CD14-positive monocyte (primary cell): ENCODE data around the gene AP3D1. TPM values are rescaled to one million over a fixed set of nuclear protein-coding genes. Genes with fewer than 3 reads are reported as not detected.

Experiments
- DNase-seq, 3 donors: peaks; one replicate each; pipeline ENCODE4 v3.0.0-alpha.2; 2011 to 2022
- H2AFZ ChIP-seq: 2 replicates; pipeline ENCODE4 v1.6.0; 2012; ENCODE audit warnings: mild to moderate bottlenecking, low read depth, low read length, inconsistent platforms; ENCODE audit not compliant: insufficient read depth, poor library complexity, severe bottlenecking
- H3K27ac ChIP-seq, 2 donors: 1 replicate in 1 of 2; 2 replicates in 1 of 2; pipeline ENCODE4 v1.5.1; 2012 to 2013; ENCODE audit warnings: low read length in 2 of 2, control low read depth in 1 of 2, inconsistent platforms in 1 of 2, low read depth in 1 of 2, mild to moderate bottlenecking in 1 of 2
- H3K27me3 ChIP-seq, 2 donors: one replicate each; pipeline versions ENCODE4 v1.6.0 to v1.6.1; 2011 to 2013; ENCODE audit warnings: low read length in 2 of 2; ENCODE audit not compliant: control insufficient read depth in 2 of 2, insufficient read depth in 2 of 2
- H3K36me3 ChIP-seq, 2 donors: replicated peaks in 1 of 2; 1 replicate in 1 of 2; 2 replicates in 1 of 2; pipeline versions ENCODE4 v1.5.1 to v1.6.1; 2012 to 2013; ENCODE audit warnings: low read length in 2 of 2, control low read depth in 1 of 2, inconsistent platforms in 1 of 2, mild to moderate bottlenecking in 1 of 2; ENCODE audit not compliant: insufficient read depth in 2 of 2, control insufficient read depth in 1 of 2
- H3K4me1 ChIP-seq, 2 donors: 1 replicate in 1 of 2; 2 replicates in 1 of 2; pipeline versions ENCODE4 v1.5.1 to v1.6.1; 2012 to 2013; ENCODE audit warnings: low read length in 2 of 2, control low read depth in 1 of 2, inconsistent platforms in 1 of 2, mild to moderate bottlenecking in 1 of 2, moderate library complexity in 1 of 2; ENCODE audit not compliant: insufficient read depth in 2 of 2, control insufficient read depth in 1 of 2
- H3K4me2 ChIP-seq: replicated peaks from 2 replicates; pipeline ENCODE3; 2012; ENCODE audit warnings: low read length, moderate library complexity, mild to moderate bottlenecking; ENCODE audit not compliant: poor library complexity, severe bottlenecking; ENCODE audit errors: extremely low read depth
- H3K4me3 ChIP-seq, 3 experiments: fragments of 200-600 bp in 1 of 3; sonication (generic) in 1 of 3; replicated peaks in 1 of 3; 1 replicate in 2 of 3; 2 replicates in 1 of 3; pipeline ENCODE4 v1.5.1; 2011 to 2013; ENCODE audit warnings: low read length in 3 of 3, mild to moderate bottlenecking in 3 of 3, control low read depth in 2 of 3, low read depth in 2 of 3, inconsistent platforms in 1 of 3, moderate library complexity in 1 of 3
- H3K79me2 ChIP-seq: 2 replicates; pipeline ENCODE4 v1.6.0; 2012; ENCODE audit warnings: mild to moderate bottlenecking, control low read depth, inconsistent platforms, low read length, moderate library complexity; ENCODE audit not compliant: insufficient read depth
- H3K9ac ChIP-seq: 2 replicates; pipeline ENCODE4 v1.6.0; 2017; ENCODE audit warnings: low read length, mild to moderate bottlenecking; ENCODE audit not compliant: insufficient read depth, poor library complexity, severe bottlenecking
- H3K9me3 ChIP-seq, 2 donors: replicated peaks in 1 of 2; 1 replicate in 1 of 2; 2 replicates in 1 of 2; pipeline versions ENCODE4 v1.5.1 to v1.6.1; 2012 to 2013; ENCODE audit warnings: low read length in 2 of 2, control low read depth in 1 of 2; ENCODE audit not compliant: control insufficient read depth in 1 of 2, insufficient read depth in 1 of 2
- H4K20me1 ChIP-seq: 2 replicates; pipeline ENCODE4 v1.6.0; 2012; ENCODE audit warnings: mild to moderate bottlenecking, low read length, control low read depth, moderate library complexity; ENCODE audit not compliant: insufficient read depth
- H3K27ac Mint-ChIP-seq, 7 donors: one replicate each; pipeline ENCODE4 v1.8.0; 2020; ENCODE audit warnings: mild to moderate bottlenecking in 7 of 7, mixed read lengths in 7 of 7, moderate library complexity in 6 of 7, inconsistent platforms in 2 of 7
- H3K27me3 Mint-ChIP-seq, 3 donors: one replicate each; pipeline ENCODE4 v1.8.0; 2021 to 2022; ENCODE audit warnings: low read depth in 3 of 3, mild to moderate bottlenecking in 3 of 3, mixed read lengths in 3 of 3, moderate library complexity in 3 of 3, inconsistent platforms in 1 of 3
- H3K36me3 Mint-ChIP-seq, 2 donors: one replicate each; pipeline ENCODE4 v1.8.0; 2020; ENCODE audit warnings: mixed read lengths in 2 of 2, inconsistent platforms in 1 of 2, mild to moderate bottlenecking in 1 of 2
- H3K4me1 Mint-ChIP-seq: one replicate; pipeline ENCODE4 v1.8.0; 2020; ENCODE audit warnings: mild to moderate bottlenecking, mixed read lengths
- H3K4me3 Mint-ChIP-seq, 2 donors: one replicate each; pipeline ENCODE4 v1.8.0; 2020; ENCODE audit warnings: mild to moderate bottlenecking in 2 of 2, mixed read lengths in 2 of 2, moderate library complexity in 1 of 2
- H3K9me3 Mint-ChIP-seq, 7 donors: one replicate each; pipeline ENCODE4 v1.8.0; 2020 to 2022; ENCODE audit warnings: mixed read lengths in 7 of 7, mild to moderate bottlenecking in 6 of 7, moderate library complexity in 6 of 7, inconsistent platforms in 2 of 7
- WGBS: methylation state at CpG from one replicate; pipeline ENCODE4 v1.1.5; 2013; ENCODE audit warnings: missing lambda C conversion rate; ENCODE audit not compliant: insufficient coverage; 5-methylcytosine and 5-hydroxymethylcytosine counted together
- intact Hi-C, 2 donors: fragments of 100-400 bp; cut with micrococcal nuclease; formaldehyde crosslinking; loops; one replicate each; pipeline versions ENCODE4 v1.15.0 to v1.15.1; 2023
- polyA plus RNA-seq, 3 donors: library from polyadenylated mRNA; depleted of rRNA in 1 of 3; unstranded in 2 of 3; stranded (reverse) in 1 of 3; fragments of 300-500 nt in 2 of 3; fragments of >200 nt in 1 of 3; fragmentation: Illumina TruSeq in 2 of 3; gene quantifications; 1 replicate in 2 of 3; 2 replicates in 1 of 3; pipeline ENCODE4 v1.2.3, GENCODE V29; 2012 to 2021
- TF ChIP-seq, protein P1 (sequence below): fragments of 200-600 bp; IDR thresholded peaks from one replicate; pipeline ENCODE4 v1.8.0; 2022; ENCODE audit warnings: antibody characterized with exemption, mild to moderate bottlenecking

The AP3D1 gene
- polyA plus RNA-seq, 3 donors = 9.6 to 105 (median 12.4) TPM

GRCh38 chr19:2199861-2200623 lies 48.7 kb upstream of the AP3D1 start:
- Histone ChIP-seq H3K27ac (no peak overlapping the region), H3K27me3 (no peaks in the 10 kb centered on the region), H3K79me2 (peaks cover 43% of the 10 kb centered on the region), H3K9me3 (no peaks in the 10 kb centered on the region), H2AFZ (no peak overlapping the region), H3K4me1 (no peaks in the 10 kb centered on the region), H3K4me3 (no peak overlapping the region), H3K4me2 (no peak overlapping the region), H3K36me3 (peaks cover 42 to 86% of the 10 kb centered on the region in 2 donors), H4K20me1 (peaks cover 72% of the 10 kb centered on the region), H3K9ac (no peak overlapping the region)
- H3K27me3 Mint-ChIP-seq = no peaks in the 10 kb centered on the region
- no peaks in the 10 kb centered on the region for H3K4me1 Mint-ChIP-seq
- H3K9me3 Mint-ChIP-seq = no peaks in the 10 kb centered on the region
- WGBS = 92% methylated on average over 36 of the region's 37 CpGs
- no peak for DNase-seq
- TF ChIP-seq, protein P1, sequence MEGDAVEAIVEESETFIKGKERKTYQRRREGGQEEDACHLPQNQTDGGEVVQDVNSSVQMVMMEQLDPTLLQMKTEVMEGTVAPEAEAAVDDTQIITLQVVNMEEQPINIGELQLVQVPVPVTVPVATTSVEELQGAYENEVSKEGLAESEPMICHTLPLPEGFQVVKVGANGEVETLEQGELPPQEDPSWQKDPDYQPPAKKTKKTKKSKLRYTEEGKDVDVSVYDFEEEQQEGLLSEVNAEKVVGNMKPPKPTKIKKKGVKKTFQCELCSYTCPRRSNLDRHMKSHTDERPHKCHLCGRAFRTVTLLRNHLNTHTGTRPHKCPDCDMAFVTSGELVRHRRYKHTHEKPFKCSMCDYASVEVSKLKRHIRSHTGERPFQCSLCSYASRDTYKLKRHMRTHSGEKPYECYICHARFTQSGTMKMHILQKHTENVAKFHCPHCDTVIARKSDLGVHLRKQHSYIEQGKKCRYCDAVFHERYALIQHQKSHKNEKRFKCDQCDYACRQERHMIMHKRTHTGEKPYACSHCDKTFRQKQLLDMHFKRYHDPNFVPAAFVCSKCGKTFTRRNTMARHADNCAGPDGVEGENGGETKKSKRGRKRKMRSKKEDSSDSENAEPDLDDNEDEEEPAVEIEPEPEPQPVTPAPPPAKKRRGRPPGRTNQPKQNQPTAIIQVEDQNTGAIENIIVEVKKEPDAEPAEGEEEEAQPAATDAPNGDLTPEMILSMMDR = no peak
- H3K27ac Mint-ChIP-seq = no peak overlapping the region
- H3K4me3 Mint-ChIP-seq = no peak overlapping the region
- intact Hi-C loops = no loop called here
- peaks cover 45 to 81% of the 10 kb centered on the region in 2 donors for H3K36me3 Mint-ChIP-seq

GRCh38 chr19:2199215-2199614 lies 47.8 kb upstream of the AP3D1 start:
- Histone ChIP-seq H3K36me3 (peaks cover 48 to 89% of the 10 kb centered on the region in 2 donors), H4K20me1 (peaks cover 73% of the 10 kb centered on the region), H2AFZ (no peak overlapping the region), H3K79me2 (peaks cover 49% of the 10 kb centered on the region), H3K9ac (no peak overlapping the region), H3K4me2 (no peak overlapping the region), H3K4me3 (no peak overlapping the region), H3K27me3 (no peaks in the 10 kb centered on the region), H3K27ac (no peak overlapping the region), H3K4me1 (no peaks in the 10 kb centered on the region), H3K9me3 (no peaks in the 10 kb centered on the region)
- Mint-ChIP-seq H3K27me3 (no peaks in the 10 kb centered on the region), H3K36me3 (peaks cover 48 to 83% of the 10 kb centered on the region in 2 donors), H3K27ac (peak overlapping the region in 2 of 7 donors; percentile 53 to 59), H3K9me3 (no peaks in the 10 kb centered on the region), H3K4me3 (no peak overlapping the region), H3K4me1 (no peaks in the 10 kb centered on the region)
- intact Hi-C loops = no loop called here
- no peak for DNase-seq
- TF ChIP-seq, protein P1 = peak; percentile 31
- WGBS = 67% methylated on average over 18 of the region's 18 CpGs
